ENCODE measurements around the gene CBX6.

The CBX6 gene

DNA sequence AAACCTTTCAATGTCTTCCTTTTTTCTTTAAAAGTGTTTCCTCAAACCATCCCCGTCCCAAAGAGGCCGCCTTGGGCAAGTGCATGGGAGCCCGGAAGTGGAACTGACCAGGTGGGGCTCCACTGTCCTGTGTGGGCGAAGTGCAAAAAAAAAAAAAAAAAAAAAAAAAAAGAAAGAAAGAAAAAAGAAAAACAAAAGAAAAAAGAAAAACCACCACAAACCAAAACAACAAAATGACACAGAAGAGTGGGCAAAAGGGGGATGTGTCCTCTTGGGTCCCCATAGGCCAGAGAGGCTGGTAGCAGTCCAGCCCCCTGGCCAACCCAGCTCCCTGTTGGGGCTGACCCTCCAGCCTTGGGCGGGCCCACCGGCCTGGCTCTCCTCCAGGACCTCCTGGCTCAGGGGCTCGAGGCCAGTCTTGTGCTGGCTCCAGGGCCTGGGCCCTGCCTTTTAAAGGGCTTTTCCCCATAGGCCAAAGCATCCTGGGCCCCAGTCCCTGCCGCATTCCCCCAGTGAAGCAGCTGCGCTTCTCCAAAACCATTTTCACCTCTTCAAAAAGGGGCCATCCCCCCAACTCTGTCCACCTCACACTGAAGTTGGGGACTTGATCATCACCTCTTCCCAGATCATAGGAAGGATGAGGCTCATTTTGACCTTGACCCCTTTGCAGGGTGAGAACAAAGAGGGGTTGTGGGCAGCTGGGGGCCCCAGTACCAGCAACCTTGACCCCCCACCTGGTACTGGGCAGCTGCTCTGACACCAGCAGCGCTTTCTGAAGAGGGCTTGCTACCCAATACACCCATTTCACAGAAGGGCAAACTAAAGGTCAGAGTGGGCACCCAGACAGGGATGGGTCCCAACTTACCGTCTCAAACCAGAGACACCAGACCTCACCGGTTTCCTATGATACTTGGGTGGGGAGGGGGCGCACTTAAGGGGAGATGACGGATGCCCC lies 9.4 kb downstream of the CBX6 start:
- Histone ChIP-seq H3K4me2 (ENCODE audit: low read depth, low read length, poor library complexity, severe bottlenecking) (no peak overlapping the region), H3K36me3 (ENCODE audit: insufficient read depth, low read length) (peaks cover 3% of the 10 kb centered on the region; the same call in 1 of the 2 replicates), H3K9ac (ENCODE audit: low read depth, low read length, poor library complexity, severe bottlenecking) (no peak overlapping the region), H3K27me3 (ENCODE audit: insufficient read depth, low read length, poor library complexity, severe bottlenecking) (no peaks in the 10 kb centered on the region), H3K4me1 (ENCODE audit: insufficient read depth, low read length, poor library complexity, severe bottlenecking) (no peaks in the 10 kb centered on the region), H2AFZ (ENCODE audit: low read length) (no peak overlapping the region), H3F3A (ENCODE audit: low read depth) (no peaks in the 10 kb centered on the region), H3K9me3 (ENCODE audit: insufficient read depth, low read depth, low read length) (no peaks in the 10 kb centered on the region), H4K20me1 (ENCODE audit: insufficient read depth, low read length, poor library complexity, severe bottlenecking) (peaks cover 1% of the 10 kb centered on the region), H3K79me2 (ENCODE audit: insufficient read depth, low read length) (no peaks in the 10 kb centered on the region; the same call in 1 of the 2 replicates), H3K9me2 (replicated peaks; ENCODE audit: low read depth, low read length) (no peaks in the 10 kb centered on the region), H3K4me3 (ENCODE audit: low read length, poor library complexity, severe bottlenecking) (no peak overlapping the region)
- TF ChIP-seq CTCF (conservative IDR thresholded peaks at IDR 0.05; ENCODE audit: low read length) = no peak
- no peak for TF ChIP-seq EZH2phosphoT487 (IDR thresholded peaks at IDR 0.05; ENCODE audit: borderline replicate concordance)

- TF ChIP-seq CTCF (conservative IDR thresholded peaks at IDR 0.05; ENCODE audit: low read length) = no peak
- no peak for TF ChIP-seq EZH2phosphoT487 (IDR thresholded peaks at IDR 0.05; ENCODE audit: borderline replicate concordance)
- Histone ChIP-seq H3K4me3 (ENCODE audit: low read length, poor library complexity, severe bottlenecking) (no peak overlapping the region), H3K79me2 (ENCODE audit: insufficient read depth, low read length) (no peaks in the 10 kb centered on the region; the same call in 1 of the 2 replicates), H3K4me1 (ENCODE audit: insufficient read depth, low read length, poor library complexity, severe bottlenecking) (no peaks in the 10 kb centered on the region), H3F3A (ENCODE audit: low read depth) (no peaks in the 10 kb centered on the region), H3K27me3 (ENCODE audit: insufficient read depth, low read length, poor library complexity, severe bottlenecking) (no peaks in the 10 kb centered on the region), H2AFZ (ENCODE audit: low read length) (no peak overlapping the region), H3K9me3 (ENCODE audit: insufficient read depth, low read depth, low read length) (no peaks in the 10 kb centered on the region), H3K9ac (ENCODE audit: low read depth, low read length, poor library complexity, severe bottlenecking) (no peak overlapping the region), H3K36me3 (ENCODE audit: insufficient read depth, low read length) (peaks cover 3% of the 10 kb centered on the region; the same call in 1 of the 2 replicates), H3K9me2 (replicated peaks; ENCODE audit: low read depth, low read length) (no peaks in the 10 kb centered on the region), H4K20me1 (ENCODE audit: insufficient read depth, low read length, poor library complexity, severe bottlenecking) (no peaks in the 10 kb centered on the region), H3K4me2 (ENCODE audit: low read depth, low read length, poor library complexity, severe bottlenecking) (no peak overlapping the region)
Observed at GRCh38 chr22:38861927-38862326, 10.1 kb downstream of the CBX6 start.

DNA sequence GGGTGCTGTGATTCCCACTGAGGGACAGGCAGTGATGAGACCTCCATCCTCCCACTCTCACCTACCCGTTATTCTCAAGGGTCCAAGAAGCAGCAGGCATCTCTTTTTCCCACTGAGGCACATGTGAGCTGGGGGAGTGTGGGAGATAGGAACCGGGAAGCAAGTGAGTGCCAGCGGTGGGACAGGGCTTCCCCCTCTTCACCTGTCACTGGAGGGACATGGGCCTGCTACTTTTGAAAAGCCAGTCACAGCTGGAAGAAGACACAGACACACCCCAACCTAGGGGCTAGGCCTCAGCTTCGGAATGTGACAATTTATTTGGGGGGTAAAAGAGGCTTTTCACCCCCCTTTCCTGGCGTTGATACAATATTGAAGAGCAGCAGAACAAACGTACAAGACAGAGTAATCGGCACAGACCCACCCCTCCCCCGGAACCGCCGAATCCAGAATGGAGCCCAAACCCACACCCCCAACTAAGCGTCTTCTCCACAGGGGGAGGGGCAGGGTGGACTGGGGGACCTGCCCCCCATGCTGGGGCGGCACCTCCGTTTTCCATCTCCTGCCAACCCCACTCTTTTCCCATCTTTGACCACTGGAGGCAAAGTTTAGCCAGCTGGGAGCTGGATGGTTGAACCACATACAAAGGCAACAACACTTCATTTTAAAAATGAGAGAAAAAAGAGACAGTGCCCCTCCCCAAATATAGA lies 10.7 kb downstream of the CBX6 start:
- no peak overlapping the region for H2AFZ ChIP-seq (ENCODE audit: low read length)
- no peaks in the 10 kb centered on the region for H3K4me1 ChIP-seq (ENCODE audit: insufficient read depth, low read length, poor library complexity, severe bottlenecking)
- no peaks in the 10 kb centered on the region for H3K27me3 ChIP-seq (ENCODE audit: insufficient read depth, low read length, poor library complexity, severe bottlenecking)
- TF ChIP-seq EZH2phosphoT487 (IDR thresholded peaks at IDR 0.05; ENCODE audit: borderline replicate concordance) (no peak), CTCF (conservative IDR thresholded peaks at IDR 0.05; ENCODE audit: low read length) (no peak)
- no peaks in the 10 kb centered on the region; the same call in 1 of the 2 replicates for H3K79me2 ChIP-seq (ENCODE audit: insufficient read depth, low read length)
- peaks cover 2% of the 10 kb centered on the region; the same call in 1 of the 2 replicates for H3K36me3 ChIP-seq (ENCODE audit: insufficient read depth, low read length)
- no peaks in the 10 kb centered on the region for H4K20me1 ChIP-seq (ENCODE audit: insufficient read depth, low read length, poor library complexity, severe bottlenecking)
- no peaks in the 10 kb centered on the region for H3F3A ChIP-seq (ENCODE audit: low read depth)
- H3K9me2 ChIP-seq (replicated peaks; ENCODE audit: low read depth, low read length) = no peaks in the 10 kb centered on the region
- no peak overlapping the region for H3K9ac ChIP-seq (ENCODE audit: low read depth, low read length, poor library complexity, severe bottlenecking)
- no peak overlapping the region for H3K4me3 ChIP-seq (ENCODE audit: low read length, poor library complexity, severe bottlenecking)
- H3K4me2 ChIP-seq (ENCODE audit: low read depth, low read length, poor library complexity, severe bottlenecking) = no peak overlapping the region
- H3K9me3 ChIP-seq (ENCODE audit: insufficient read depth, low read depth, low read length) = no peaks in the 10 kb centered on the region

All from Loucy (cell line).